ENCODE data around the gene DHRS7.

DNA sequence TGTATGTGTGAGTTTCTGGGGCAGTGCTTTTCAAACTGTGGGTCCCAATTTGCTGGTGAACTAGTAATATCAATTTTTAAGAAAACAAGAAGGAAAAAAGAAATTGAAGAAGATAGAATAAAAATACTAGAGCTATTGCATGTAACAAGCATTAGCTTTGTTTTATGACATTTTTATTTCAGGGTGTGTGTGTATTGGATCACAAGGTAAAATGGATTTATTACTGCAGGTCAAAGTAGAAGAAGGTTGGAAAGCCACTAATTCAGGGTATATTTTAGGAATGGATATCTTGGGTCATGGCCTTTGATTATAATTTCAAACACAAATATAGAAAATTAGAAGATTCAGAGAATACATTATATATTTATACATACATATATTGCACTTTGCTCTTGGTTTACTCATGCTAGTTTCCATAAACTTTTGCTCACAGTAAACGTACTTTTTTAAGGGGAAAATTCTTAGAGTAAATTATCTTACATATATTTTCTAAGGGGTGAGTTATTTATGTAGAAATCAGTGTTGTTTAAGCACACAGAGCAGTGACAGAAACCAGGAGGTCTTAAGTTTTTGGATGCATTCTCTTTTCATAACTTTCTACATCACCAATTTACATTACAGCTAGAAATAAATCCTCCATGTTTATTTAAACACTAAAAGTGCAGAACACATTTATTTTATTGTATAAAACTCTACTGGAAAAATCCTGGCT lies 49.4 kb upstream of the DHRS7 start:
- TF ChIP-seq POLR2A (IDR thresholded peaks at IDR 0.05) (no peak), CTCF (IDR thresholded peaks at IDR 0.05) (no peak)
